ENCODE data around the gene COPS7A. TPM values are rescaled to one million over a fixed set of nuclear protein-coding genes. Genes with fewer than 3 reads are reported as not detected.

COPS7A gene
- total RNA-seq, 1 donor from 2014 or later: 118 TPM

DNA sequence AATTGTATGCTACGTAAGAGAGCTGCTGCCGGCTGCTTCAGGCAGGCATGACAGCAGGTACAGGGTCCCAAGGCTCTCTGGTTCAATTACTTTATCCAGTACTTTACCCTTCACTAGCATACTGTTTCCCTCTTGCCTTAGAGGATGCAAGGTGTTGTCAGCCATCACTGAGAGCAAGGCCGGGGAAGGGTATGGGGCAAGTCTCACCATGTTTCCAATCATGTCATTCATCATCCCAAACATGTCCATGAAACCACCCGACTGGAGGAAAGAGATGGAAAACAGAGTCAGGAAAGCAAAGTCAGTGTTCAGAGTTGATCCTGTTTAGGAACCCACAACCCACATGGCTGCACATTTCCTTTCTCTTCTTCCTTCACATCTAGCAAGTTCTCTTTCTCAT is 26.7 kb downstream of the COPS7A start:
- DNase-seq (ENCODE audit: low read depth): no peak

- no peak for DNase-seq (ENCODE audit: low read depth)
These were observed 27.9 kb downstream of the COPS7A start for GRCh38 chr12:6751767-6752166.

DNA sequence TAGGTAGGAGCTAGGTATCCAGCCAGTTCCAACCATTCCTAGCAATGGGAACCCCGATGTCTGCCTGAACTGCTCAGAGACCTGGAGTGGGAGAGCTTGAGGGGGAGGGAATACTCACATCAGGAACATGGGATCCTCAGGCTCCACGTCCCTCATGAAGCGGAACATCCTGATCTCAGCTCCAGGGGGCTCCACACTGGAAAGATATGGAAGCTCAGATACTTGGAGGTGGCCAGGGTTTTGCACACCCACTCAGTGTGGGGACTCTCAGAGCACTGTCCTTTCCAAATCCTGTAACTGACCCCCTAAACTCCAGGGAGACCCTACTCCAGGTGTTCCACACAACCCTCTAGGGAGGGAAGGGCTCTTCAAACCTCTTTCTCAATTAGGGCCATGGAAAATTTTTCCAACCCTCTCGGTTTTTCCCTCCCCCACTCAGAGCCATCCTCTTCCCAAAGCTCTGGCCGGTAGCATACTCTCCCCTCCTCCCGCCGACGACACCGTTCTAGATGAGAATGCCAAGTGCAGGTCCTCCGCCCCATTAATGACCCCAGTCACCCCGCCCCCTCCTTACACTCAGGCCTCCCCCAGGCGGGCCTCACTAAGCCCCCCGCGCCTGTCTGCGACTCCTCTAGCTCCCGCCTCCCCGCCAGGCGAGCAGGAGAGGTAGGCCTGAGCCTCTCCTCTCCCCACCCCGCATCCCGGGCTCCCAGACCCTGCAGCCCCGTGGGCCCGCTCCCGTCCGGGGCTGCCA is 28.5 kb downstream of the COPS7A start:
- peak; percentile 70 for DNase-seq (ENCODE audit: low read depth)

DNA sequence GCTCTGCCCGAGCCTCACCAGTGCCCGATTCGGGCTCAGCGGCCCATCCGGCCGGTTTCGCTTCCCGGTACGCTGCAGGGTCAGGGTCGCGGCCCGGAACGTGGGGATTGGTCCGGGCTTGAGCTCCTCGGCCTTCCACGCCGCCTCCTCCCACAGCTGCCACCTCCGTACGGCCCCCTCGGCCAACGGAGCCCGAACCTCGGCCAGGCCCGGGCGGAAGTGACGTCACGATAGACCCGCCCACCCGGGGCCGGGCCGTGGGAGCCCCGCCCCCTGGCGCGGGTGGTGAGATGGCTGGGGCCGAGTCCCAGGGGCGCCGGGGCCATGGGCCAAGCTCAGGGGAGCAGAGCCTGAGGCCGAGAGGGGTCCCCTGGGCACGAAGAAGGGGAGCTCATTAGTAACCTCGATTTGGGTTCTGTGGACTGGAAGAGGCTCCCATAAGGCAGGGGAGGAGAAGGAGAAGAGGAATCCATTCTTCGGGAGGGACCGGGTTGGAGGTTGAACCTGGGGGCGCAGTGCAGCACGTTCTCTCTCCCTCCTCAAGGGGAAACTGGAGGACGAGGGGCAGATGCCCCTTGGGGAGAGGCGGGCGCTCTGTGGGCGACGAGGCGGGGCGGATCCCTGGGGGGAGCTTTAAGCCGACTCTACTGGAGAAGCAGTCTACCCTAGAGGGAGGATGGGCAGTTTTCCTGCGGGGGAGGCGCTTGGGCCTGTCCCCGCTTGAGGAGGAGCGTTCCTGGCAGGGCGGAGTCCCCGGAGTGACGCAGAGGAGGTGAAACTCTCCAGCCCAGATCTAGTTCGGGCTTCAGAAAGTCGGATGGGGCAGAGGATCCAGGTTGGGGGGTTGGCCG is 29.3 kb downstream of the COPS7A start, which contains the start of gene MLF2:
Gene MLF2 (minus strand): TSS at position 221 of the 851 bp plus-strand sequence. CDS start 807 bp downstream, outside the sequence.
- peak; percentile 99 for DNase-seq (ENCODE audit: low read depth)

DNA sequence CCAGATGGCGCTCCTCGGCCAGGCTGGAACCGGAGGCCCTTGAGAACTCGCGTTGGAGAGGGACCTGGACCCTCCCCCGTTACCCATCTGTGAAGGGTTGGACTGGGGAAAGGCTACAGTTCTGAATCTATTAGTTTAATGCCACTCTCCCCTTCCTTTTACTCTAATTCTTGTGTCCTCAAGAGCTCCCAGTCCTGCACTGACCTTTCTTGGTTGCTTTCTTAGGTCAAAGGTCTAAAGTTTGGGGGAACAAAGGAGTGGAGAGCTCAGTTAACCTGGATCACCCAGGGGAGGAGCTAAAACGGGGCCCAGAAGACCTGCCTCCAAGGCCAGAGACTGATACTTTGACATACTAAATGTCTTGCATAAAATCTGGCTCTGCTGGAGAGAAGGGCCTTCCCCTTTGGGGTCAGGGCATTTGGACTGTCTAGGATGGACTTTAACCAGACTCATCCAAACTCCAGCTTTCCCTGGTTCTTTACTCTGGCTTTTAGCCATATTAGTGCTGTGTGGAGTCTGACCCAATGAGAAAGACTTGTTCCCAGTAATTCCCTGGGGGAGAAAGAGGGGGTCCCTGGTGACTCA is 30.0 kb downstream of the COPS7A start:
- DNase-seq (ENCODE audit: low read depth): no peak

- no peak for DNase-seq (ENCODE audit: low read depth)
These were observed 30.6 kb downstream of the COPS7A start for GRCh38 chr12:6754411-6754810.

DNA sequence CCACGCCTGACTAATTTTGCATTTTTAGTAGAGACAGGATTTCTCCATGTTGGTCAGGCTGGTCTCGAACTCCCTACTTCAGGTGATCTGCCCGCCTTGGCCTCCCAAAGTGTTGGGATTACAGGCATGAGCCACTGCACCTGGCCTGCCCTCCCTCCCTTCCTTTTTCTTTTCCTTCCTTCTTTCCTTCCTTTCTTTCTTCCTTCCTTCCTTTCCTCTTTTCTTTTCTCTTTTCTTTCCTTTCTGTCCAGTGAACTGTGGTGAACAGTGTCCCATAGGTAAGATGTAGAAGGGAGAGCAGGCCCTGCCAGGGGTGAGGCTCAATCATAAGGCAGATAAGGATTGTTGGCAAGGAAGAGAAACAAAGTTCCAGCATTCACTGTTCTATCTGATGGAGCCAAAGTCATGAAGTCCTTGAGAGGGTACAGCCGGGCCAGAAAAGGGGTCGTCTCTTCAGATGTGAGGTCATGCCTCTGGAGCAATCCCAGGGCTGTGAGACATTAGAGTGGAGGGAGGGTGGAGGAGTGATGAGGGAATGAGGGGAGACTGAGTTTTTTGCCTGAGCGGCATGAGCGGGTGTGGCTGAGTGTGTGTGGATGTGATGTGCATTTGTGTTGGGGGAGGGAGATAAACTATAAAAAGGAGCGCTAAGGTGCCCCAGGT is 33.3 kb downstream of the COPS7A start:
- DNase-seq (ENCODE audit: low read depth): no peak

DNA sequence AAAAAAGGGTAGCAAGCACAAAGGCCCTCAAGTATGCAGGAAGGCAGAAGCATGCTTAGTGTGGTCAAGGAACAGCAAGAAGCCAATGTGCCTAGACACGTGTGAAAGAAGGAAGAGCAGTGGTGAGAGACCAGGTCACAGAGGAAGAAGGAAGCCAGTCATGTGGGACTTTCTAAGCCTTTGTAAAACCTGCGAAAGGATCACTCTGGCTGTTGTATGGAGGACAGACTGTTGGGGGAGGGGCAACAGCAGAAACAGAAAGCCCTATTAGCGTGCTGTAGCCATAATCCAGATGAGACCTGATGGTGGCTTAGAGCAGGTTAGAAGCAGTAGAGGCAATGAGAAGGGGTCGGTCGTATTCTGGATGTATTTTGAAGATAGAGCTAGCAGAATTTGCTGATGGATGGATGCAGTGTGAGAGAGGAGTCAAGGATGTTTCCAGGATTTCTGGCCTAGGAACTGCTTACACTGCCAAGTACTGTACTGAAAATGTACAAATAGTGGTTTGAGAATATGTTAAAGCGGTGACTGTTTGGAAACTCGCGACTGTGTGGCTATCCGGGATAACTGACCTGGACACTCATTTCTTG is 34.8 kb downstream of the COPS7A start:
- no peak for DNase-seq (ENCODE audit: low read depth)

- no peak for DNase-seq (ENCODE audit: low read depth)
These were observed 35.9 kb downstream of the COPS7A start for GRCh38 chr12:6759741-6760140.

GRCh38 chr12:6763380-6763779 is 39.5 kb downstream of the COPS7A start:
- no peak for DNase-seq (ENCODE audit: low read depth)

GRCh38 chr12:6764011-6764828 is 40.4 kb downstream of the COPS7A start:
- DNase-seq (ENCODE audit: low read depth): peak; percentile 99

GRCh38 chr12:6765048-6765633 is 41.3 kb downstream of the COPS7A start:
- no peak for DNase-seq (ENCODE audit: low read depth)

- DNase-seq (ENCODE audit: low read depth): peak; percentile 83
These were observed 42.1 kb downstream of the COPS7A start, which contains the start of gene PTMS for GRCh38 chr12:6765634-6766581. PTMS (plus strand) TSS chr12:6766363; CDS start chr12:6766706, 343 bp downstream.

- DNase-seq (ENCODE audit: low read depth): peak; percentile 81
These were observed 43.0 kb downstream of the COPS7A start for GRCh38 chr12:6766651-6767349.

DNA sequence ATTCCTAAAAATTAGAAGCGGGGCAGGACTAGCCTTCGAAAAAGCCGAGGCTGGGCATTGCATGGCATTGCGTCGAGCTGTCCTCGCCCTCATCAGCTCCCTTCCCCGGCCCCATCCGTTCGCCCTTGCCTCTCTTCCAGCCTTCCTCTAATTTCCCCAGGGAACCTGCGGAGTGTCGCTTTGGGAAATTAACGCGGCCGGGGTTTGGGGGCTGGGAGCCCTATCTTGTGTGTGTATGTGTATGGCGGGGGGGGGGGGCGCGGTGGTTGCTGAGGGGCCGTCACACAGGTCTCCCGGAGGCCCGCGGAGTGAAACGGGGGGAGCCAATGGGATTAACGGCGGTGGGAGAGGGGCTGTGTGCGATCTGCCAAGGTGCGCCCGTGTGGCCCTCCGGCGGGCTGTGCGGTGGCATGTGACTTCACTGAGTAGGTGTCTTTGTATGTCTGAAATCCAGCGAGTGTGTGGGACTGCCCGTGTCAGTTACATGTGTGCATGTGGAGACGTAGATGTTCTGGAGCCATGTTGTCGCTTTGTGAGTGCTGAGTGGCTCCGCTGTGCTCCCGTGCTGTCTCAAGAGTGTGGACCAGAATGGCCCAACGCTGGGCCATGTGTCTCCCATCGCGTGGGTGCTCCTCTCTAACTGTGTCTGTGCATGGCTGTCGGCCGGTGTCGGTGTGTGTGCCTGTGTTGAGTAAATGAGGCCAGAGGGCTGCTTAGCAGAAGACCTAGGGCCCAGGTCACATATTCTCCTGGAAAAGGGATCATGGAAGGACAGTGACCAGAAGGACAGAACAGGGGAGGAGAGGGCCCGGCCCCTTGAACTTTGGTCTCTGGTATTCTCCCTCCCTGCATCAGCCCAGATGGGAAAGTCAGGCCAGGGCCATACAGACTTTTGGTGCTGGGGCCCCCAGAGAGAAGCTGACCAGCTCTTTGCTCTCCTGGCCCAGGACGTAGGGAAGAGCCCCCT is 43.8 kb downstream of the COPS7A start:
- peak; percentile 30 for DNase-seq (ENCODE audit: low read depth)

GRCh38 chr12:6768437-6768914 is 44.6 kb downstream of the COPS7A start:
- peak; percentile 13 for DNase-seq (ENCODE audit: low read depth)

Data from myocyte (in vitro differentiated cells).